Left ventricle myocardium superior (tissue), 1 donor: Measurements from ENCODE around the gene PPCDC. TPM values are rescaled to one million over a fixed set of nuclear protein-coding genes. Genes with fewer than 3 reads are reported as not detected.

Experiments used
- ATAC-seq: fragments of 200-7000 bp; cut with Tn5 transposase; one replicate; pipeline ENCODE4 v1.9.1; 2020; ENCODE audit warnings: mild to moderate bottlenecking, moderate library complexity
- DNase-seq: peaks from one replicate; pipeline ENCODE4 v3.0.0-alpha.2; 2020
- intact Hi-C: fragments of 100-400 bp; cut with micrococcal nuclease; formaldehyde crosslinking; loops from one replicate; pipeline ENCODE4 v1.11.0; 2022
- total RNA-seq: library from RNA; stranded (reverse); fragmentation: NEBNext Ultra II Directional; extraction: Animal tissue kit (Norgen Biotek cat#: 25700); gene quantifications from one replicate; pipeline ENCODE4 v1.2.1, GENCODE V29; 2021
- donor health status: DM: no; HTN: yes; CAD: no; lungs with severe emphysema.

The PPCDC gene
- total RNA-seq, 1 donor from 2014 or later, result 5.1 TPM

GRCh38 chr15:75007216-75007615 is 16.2 kb upstream of the PPCDC start:
- intact Hi-C loops, result no loop called here
- no peak for DNase-seq
- ATAC-seq, result no peak

DNA sequence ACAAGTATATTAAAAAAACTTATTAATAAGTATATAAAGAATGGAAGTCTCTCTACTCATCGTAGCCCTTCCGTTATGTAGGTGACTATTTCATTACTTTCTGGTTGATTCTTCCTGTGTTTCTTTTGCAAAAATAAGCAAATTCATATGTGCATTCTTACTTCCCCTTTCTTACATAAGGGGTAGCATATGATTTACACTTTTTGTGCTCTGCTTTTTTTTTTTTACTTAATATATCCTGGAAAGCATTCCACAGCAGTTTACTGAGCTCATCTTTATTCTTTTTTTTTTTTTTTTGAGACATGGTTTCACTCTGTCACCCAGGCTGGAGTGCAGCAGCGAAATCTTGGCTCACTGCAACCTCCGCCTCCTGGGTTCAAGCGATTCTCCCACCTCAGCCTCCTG is 15.2 kb upstream of the PPCDC start:
- DNase-seq, result no peak
- intact Hi-C loops, result no loop called here
- no peak for ATAC-seq

- intact Hi-C loops, result no loop called here
- ATAC-seq, result peak; percentile 33
- no peak for DNase-seq
Observed at GRCh38 chr15:75008629-75009326, 14.6 kb upstream of the PPCDC start.

DNA sequence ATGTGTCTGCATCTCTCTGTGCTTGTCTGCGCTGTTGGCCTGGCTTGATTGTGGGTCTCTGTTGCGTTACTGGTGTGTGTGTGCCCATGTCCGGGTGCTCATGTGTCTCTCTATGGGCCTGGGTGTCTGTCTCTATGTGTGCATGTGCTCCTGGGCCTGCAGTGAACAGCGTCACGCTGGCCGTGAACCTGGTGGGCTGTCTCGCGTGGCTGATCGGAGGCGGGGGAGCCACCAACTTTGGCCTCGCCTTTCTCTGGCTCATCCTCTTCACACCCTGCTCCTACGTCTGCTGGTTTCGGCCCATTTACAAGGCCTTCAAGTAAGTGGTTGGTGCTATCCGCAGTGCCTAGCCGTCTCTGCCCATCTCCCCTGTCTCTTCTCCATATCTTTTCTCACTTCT is 7.0 kb upstream of the PPCDC start:
- ATAC-seq (no peak), DNase-seq (no peak)
- intact Hi-C loops, result no loop called here

DNA sequence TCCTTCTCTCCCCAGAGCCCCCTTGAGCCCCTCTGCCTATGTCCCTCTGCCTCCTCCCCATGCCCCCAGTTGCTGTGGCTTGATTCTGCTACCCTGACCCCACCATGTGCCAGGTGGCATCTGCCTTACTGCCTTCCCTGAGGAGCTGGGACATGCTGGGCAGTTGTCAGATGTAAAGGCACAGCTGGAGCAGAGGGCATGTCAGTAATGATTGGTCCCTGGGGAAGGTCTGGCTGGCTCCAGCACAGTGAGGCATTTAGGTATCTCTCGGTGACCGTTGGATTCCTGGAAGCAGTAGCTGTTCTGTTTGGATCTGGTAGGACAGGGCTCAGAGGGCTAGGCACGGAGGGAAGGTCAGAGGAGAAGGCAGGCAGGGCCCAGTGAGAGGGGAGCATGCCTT is 3.5 kb upstream of the PPCDC start:
- intact Hi-C loops, result loop anchor here (10.0 kb wide), 1 partner anchor 65 kb away; no protein-coding TSS in a partner anchor
- no peak for DNase-seq
- ATAC-seq, result no peak

GRCh38 chr15:75021341-75021740 is 2.0 kb upstream of the PPCDC start:
- ATAC-seq, result no peak
- no peak for DNase-seq
- intact Hi-C loops, result loop anchor here (10.0 kb wide), 1 partner anchor 63 kb away; no protein-coding TSS in a partner anchor

DNA sequence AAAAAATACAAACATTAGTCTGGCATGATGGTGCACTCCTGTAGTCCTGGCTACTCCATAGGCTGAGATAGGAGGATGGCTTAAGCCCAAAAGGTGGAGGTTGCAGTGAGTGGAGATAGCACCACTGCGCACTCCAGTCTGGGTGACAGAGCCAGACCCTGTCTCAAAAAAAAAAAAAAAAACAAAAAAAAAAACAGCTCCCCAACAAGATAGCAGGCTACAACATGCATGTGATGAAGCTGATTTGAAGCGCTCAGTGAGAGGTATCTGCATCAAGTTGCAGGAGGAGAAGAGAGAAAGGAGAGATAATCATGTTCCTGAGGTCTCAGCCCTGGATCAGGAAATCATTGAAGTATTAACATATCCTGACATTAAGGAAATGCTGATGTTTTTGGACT is 608 bp upstream of the PPCDC start:
- intact Hi-C loops, result loop anchor here (10.0 kb wide), 1 partner anchor 62 kb away; no protein-coding TSS in a partner anchor
- DNase-seq (no peak), ATAC-seq (no peak)

- DNase-seq (no peak), ATAC-seq (peak; percentile 34)
Observed at GRCh38 chr15:75023872-75024636, 664 bp downstream of the PPCDC start.

DNA sequence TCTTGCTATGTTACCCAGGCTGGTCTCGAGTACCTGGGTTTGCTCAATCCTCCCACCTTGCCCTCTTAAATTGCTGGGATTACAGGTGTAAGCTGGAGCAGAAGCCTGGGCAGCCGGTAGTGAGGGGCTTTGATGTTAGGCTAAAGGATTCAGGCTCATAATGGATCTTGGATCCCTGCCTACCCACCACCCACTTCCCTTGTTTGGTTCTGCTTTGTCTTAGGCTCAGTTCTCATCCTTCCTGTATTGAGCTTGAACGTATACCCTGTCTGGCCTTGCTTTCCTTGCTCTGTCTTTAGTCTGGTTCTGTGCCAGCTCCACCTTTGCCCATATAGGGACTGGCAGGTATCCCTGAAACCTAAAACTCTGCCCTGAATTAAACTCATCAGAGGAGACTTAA is 1.7 kb downstream of the PPCDC start:
- DNase-seq (no peak), ATAC-seq (no peak)
- intact Hi-C loops, result loop anchor here (5.0 to 10.0 kb wide), 2 partner anchors 60 to 177 kb away; partner anchors contain the start of gene C15orf39

More at GRCh38 chr15:75023872-75024636, 664 bp downstream of the PPCDC start:
- intact Hi-C loops, result loop anchor here (10.0 kb wide), 1 partner anchor 61 kb away; no protein-coding TSS in a partner anchor

GRCh38 chr15:75025548-75026260 is 2.3 kb downstream of the PPCDC start:
- DNase-seq (no peak), ATAC-seq (no peak)
- intact Hi-C loops, result loop anchor here (5.0 to 10.0 kb wide), 2 partner anchors 59 to 177 kb away; partner anchors contain the start of gene C15orf39

- intact Hi-C loops, result loop anchor here (5.0 to 10.0 kb wide), 2 partner anchors 57 to 175 kb away; partner anchors contain the start of gene C15orf39
- no peak for DNase-seq
- no peak for ATAC-seq
Observed at GRCh38 chr15:75027551-75027950, 4.2 kb downstream of the PPCDC start.

GRCh38 chr15:75028991-75029377 is 5.6 kb downstream of the PPCDC start:
- ATAC-seq (no peak), DNase-seq (no peak)
- intact Hi-C loops, result loop anchor here (5.0 to 10.0 kb wide), 2 partner anchors 56 to 173 kb away; partner anchors contain the start of gene C15orf39

DNA sequence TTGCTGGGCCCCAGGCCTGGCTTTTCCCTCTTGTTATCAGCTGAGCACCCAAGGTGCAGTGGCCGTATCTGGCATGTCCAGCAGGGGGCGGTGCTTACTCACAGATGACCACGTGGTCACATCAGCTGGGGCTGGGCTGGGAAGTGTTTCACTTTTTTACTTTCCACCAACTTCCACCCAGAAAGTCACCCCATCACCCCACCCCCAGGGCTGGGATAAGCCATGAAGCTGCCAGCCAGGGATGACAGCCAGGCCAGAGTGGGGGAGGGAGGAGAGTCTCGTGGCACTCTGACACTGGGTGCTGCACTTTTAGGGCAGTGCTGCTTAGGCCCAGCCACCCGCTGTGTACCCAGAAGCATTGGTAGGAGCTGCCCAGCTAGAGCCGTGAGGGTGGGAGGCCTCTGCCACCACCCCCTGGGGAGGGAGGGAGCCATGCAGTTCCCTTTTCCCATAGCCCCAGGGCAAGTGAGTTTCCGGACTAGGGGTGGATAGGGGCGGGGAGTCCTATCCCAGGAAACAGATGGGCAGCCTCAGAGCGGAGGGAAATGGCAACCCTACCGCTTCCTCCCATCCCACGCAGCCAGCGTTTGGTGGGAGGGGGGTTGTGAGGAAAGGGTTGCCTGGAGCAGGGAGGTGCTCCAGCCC is 6.1 kb downstream of the PPCDC start:
- intact Hi-C loops, result loop anchor here (5.0 to 10.0 kb wide), 2 partner anchors 55 to 173 kb away; partner anchors contain the start of gene C15orf39
- DNase-seq (peak; percentile 96), ATAC-seq (peak; percentile 89)

- intact Hi-C loops, result no loop called here
- DNase-seq (no peak), ATAC-seq (no peak)
Observed at GRCh38 chr15:75030023-75030413, 6.6 kb downstream of the PPCDC start.

DNA sequence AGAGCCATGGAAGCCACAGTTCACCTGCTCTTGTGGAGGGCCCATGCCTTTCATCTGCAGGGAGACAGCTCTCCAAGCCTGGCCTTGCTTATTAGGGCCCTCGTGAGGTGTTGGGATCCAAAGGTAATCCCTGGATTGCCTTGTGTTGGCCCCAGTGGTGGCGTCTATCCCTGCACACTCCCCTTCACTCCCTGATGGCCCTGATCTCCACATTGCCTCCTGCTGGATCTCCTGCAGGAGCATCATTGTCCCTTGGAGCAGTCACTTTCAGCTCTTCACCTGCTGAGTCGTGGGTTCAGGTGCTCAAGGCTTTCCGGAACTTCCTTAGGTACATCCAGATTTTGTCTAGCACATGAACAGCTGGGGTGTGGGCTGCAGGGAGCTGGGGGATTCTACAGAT is 7.0 kb downstream of the PPCDC start:
- intact Hi-C loops, result no loop called here
- DNase-seq (no peak), ATAC-seq (no peak)

DNA sequence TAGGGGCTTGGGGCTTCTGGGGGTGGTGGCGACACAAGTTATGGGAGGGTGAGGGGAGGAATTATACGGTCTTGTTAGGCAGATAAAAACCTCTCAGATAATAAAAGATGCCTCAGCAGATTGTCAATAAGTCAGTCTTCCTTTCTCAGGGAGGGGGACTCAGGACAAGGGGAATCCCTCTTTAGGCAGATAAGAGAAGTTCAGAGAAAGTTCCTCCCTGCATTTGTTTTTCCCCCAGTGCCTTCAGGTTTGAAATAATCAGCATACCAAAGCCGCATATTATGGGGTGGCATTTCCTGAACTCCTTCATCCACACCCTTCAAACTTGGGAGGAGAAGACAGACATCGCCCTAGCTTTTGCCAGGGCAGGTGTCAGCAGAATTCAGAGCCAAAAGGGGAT is 8.5 kb downstream of the PPCDC start:
- intact Hi-C loops, result no loop called here
- no peak for DNase-seq
- ATAC-seq, result no peak

GRCh38 chr15:75032395-75032794 is 9.0 kb downstream of the PPCDC start:
- no peak for DNase-seq
- intact Hi-C loops, result no loop called here
- ATAC-seq, result no peak

- ATAC-seq (no peak), DNase-seq (no peak)
- intact Hi-C loops, result no loop called here
Observed at GRCh38 chr15:75033809-75034208, 10.4 kb downstream of the PPCDC start.

DNA sequence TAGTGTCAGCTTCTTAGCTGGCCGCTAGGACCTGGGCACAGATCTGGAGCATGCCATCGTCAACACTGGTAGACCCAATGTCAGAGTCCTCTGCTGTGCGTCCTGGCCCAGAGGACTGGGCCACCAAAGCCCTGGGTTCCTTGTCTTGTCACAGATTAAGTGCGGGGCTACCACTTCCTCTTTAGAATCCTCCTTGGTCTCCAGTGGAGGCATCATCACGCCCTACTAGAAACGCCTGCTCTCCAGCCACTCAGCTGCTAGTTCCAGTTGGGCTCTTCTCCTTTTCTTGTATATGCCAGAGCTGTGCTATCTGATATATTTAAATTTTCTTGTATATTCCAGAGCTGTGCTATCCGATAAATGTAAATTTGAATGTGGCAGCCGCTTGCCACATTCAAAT is 11.2 kb downstream of the PPCDC start:
- intact Hi-C loops, result no loop called here
- no peak for ATAC-seq

More for the DNA sequence above, 11.2 kb downstream of the PPCDC start:
- no peak for DNase-seq
